GM13976 (cell line): ENCODE measurements around the gene RSAD1.

Experiments
- DNase-seq: peaks from one replicate; pipeline ENCODE4 v3.0.0; 2012; ENCODE audit warnings: low spot score
- in situ Hi-C: fragments of 300-500 bp; cut with MboI; formaldehyde crosslinking; loops from one replicate; pipeline ENCODE4 v1.12.0; 2022; ENCODE audit warnings: low sequenced_read_pairs, mixed read lengths, inconsistent platforms; ENCODE audit not compliant: unreplicated experiment
- TF ChIP-seq, protein P1 (sequence below): IDR thresholded peaks from 2 replicates; pipeline ENCODE4 v1.5.1; 2012; ENCODE audit warnings: borderline replicate concordance, mild to moderate bottlenecking; ENCODE audit not compliant: insufficient read depth; ENCODE audit errors: extremely low read depth, missing control alignments, control extremely low read depth

The RSAD1 gene

DNA sequence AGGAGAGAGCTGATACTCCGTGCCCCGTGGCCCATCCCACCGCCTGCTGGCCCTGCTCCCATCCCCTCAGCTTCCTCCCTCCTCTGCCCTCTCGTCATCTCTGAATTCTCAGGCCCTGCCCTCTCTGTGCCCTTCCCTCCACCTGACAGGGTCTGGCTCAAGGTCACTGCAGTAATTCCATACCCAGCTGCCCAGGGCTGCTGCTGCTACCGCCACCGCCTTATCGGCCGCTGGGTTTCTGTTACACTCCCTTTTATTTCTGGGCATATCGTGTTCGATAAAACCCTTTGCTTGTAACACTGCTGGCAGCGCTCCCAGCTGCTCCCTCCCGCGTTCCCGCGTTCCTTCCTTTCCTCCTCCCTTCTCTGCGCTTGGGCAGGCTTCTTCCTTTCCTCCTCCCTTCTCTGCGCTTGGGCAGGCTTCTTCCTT lies 55.1 kb downstream of the RSAD1 start:
- in situ Hi-C loops: no loop called here
- TF ChIP-seq, protein P1, sequence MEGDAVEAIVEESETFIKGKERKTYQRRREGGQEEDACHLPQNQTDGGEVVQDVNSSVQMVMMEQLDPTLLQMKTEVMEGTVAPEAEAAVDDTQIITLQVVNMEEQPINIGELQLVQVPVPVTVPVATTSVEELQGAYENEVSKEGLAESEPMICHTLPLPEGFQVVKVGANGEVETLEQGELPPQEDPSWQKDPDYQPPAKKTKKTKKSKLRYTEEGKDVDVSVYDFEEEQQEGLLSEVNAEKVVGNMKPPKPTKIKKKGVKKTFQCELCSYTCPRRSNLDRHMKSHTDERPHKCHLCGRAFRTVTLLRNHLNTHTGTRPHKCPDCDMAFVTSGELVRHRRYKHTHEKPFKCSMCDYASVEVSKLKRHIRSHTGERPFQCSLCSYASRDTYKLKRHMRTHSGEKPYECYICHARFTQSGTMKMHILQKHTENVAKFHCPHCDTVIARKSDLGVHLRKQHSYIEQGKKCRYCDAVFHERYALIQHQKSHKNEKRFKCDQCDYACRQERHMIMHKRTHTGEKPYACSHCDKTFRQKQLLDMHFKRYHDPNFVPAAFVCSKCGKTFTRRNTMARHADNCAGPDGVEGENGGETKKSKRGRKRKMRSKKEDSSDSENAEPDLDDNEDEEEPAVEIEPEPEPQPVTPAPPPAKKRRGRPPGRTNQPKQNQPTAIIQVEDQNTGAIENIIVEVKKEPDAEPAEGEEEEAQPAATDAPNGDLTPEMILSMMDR: no peak
- DNase-seq: no peak

DNA sequence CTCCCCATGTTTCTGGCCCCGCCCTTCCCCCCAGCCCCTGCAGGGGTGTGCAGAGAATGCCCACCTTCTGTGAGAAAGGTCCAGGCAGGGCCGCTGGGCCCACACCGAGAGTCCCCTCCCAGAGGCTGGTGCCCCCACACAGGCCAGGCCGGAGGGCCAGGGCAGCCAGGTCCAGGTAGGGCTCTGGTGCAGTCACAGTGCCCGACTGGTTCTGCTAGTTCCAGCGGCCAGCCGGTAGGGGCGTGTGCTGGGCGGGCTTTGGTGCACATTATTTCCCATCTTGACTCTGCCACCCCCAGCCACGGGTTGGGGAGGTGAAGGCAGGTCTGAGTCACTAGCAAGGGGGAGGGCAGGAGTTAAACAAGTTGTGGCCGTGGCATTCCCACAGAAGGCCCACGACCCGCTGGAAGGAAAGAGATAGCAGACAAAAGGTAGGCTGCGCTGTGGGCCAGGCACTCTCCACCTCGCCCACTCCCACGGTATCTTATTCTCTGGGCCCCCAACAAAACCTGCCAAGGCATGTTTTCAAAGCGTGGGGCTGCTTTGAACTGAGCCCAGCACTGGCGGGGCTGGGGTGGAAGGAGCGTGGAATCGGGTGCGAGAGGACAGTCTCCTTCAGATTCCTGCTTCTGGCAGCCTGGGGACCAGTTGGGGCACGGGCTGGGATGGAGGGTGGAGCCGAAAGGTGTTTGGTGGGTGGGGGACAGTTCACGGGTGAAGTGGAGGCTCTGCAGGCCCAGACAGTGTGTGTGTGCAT lies 55.7 kb downstream of the RSAD1 start:
- DNase-seq: no peak
- in situ Hi-C loops: no loop called here
- TF ChIP-seq, protein P1: no peak

DNA sequence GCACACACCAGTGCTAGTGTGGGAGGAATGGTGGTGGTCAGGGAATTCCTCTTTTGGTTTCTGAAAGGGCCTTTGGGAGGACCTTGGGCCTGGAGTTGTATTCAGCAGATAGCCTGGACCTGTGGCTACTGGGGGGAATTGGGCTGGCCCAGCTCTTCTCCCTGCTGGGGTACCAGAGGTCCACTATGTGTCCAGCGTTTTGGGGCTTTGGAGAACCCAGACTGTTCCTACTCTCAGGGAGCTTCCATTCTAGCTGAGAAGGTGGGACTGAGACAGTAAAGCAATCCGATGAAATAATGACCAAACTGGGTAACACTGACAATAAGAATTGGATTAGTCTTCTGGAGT lies 56.3 kb downstream of the RSAD1 start:
- in situ Hi-C loops: no loop called here
- TF ChIP-seq, protein P1: no peak

DNA sequence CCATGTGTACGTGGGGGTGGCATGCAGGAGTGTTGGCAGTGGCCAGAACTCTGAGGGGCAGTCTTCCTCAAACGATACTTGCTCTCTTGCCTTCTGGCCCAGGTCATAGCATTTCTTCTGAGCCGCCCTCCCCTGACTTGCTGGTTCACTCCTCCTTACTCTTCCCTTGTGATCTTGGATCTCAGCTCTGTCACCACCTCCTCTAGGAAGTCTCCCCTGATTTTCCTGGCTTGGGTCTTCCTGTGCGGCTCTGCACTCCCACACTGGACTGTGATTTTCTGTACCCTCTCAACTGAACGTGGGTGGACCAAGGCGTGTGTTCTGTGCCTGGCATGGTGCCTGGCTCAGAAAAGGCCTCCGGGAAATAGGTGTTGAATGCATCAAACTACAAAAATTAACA lies 56.7 kb downstream of the RSAD1 start:
- in situ Hi-C loops: no loop called here
- no peak for DNase-seq
- TF ChIP-seq, protein P1: no peak

More for the DNA sequence above, 56.3 kb downstream of the RSAD1 start:
- no peak for DNase-seq
